HFF-Myc (cell line): ENCODE measurements around the gene NEK5.
"Not testable (repeated sequence)": the region's sequence is repeated elsewhere in the genome, so short reads cannot be mapped to it uniquely, and the experiment has no call there.

Experiments used
- DNase-seq: peaks from one replicate; pipeline ENCODE4 v3.0.0-alpha.2; 2011; ENCODE audit warnings: low read depth; ENCODE audit errors: extremely low read depth
- H3K4me3 ChIP-seq: replicated peaks from 2 replicates; pipeline ENCODE4 v1.5.1; 2011; ENCODE audit warnings: low read depth, mild to moderate bottlenecking, control low read depth, low read length
- CTCF ChIP-seq: IDR thresholded peaks from 2 replicates; pipeline ENCODE4 v1.5.1; 2012; ENCODE audit warnings: mild to moderate bottlenecking, low read depth, low read length, control low read depth; ENCODE audit errors: missing control alignments

NEK5 gene

DNA sequence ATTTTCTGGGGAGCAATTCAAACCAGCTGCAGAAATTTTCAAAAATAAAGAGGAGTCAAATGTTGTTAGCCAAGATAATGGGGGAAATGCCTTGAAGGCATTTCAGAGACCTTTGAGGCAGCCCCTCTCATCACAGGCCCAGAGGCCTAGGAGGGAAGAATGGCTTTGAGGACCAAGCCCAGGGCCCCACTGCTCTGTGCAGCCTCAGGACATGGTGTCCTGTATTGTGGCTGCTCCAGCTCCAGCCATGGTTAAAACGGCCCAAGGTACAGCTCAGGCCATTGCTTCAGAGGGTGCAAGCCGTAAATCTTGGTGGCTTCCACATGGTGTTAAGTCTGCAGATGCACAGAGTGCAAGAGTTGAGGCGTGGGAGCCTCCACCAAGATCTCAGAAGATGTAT lies 32.1 kb downstream of the NEK5 start:
- no peak for TF ChIP-seq CTCF
- DNase-seq = no peak
- no peak overlapping the region for H3K4me3 ChIP-seq

GRCh38 chr13:52096062-52096461 lies 32.8 kb downstream of the NEK5 start:
- DNase-seq = no peak
- no peak for TF ChIP-seq CTCF
- no peak overlapping the region for H3K4me3 ChIP-seq

- no peak for TF ChIP-seq CTCF
- DNase-seq = no peak
- H3K4me3 ChIP-seq = no peak overlapping the region
Measured at GRCh38 chr13:52092087-52092486, 36.8 kb downstream of the NEK5 start.

GRCh38 chr13:52091473-52091872 lies 37.4 kb downstream of the NEK5 start:
- no peak for TF ChIP-seq CTCF
- DNase-seq = no peak
- no peak overlapping the region for H3K4me3 ChIP-seq

DNA sequence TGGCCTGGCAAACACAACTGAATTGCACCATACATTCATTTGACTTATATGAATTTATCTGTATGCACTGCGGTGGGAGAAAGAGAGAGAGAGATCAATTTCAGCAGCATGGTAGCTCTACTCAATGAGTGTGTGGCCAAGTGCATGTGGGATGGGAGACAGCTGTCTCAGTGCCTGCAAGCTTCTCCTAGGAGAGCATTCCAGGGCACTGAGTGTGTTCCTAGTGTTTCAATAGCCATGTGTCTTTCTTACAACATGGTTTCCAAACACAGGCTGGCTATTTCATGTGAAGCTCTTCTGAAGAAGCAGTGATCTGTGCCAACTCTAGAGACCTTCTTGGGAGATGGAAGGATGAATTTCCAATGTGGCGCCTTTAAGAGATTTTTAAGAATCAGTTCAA lies 43.5 kb downstream of the NEK5 start:
- H3K4me3 ChIP-seq = no peak overlapping the region
- DNase-seq = peak; percentile 5
- TF ChIP-seq CTCF = no peak

DNA sequence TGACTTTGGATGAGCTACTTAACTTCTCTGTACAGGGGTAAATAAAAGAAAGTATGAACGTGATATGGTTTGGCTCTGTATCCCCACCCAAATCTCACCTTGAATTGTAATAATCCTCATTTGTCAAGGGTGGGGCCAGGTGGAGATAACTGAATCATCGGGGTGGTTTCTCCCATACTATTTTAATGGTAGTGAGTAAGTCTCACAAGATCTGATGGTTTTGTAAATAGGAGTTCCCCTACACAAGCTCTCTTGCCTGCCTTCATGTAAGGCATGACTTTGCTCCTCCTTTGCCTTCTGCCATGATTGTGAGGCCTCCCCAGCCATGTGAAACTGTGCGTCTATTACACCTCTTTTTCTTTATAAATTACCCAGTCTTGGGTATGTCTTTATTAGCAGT lies 43.9 kb downstream of the NEK5 start:
- H3K4me3 ChIP-seq, DNase-seq: not testable (repeated sequence)

- TF ChIP-seq CTCF = no peak
- no peak for DNase-seq
- H3K4me3 ChIP-seq = no peak overlapping the region
Measured at GRCh38 chr13:52082601-52083000, 46.3 kb downstream of the NEK5 start.

DNA sequence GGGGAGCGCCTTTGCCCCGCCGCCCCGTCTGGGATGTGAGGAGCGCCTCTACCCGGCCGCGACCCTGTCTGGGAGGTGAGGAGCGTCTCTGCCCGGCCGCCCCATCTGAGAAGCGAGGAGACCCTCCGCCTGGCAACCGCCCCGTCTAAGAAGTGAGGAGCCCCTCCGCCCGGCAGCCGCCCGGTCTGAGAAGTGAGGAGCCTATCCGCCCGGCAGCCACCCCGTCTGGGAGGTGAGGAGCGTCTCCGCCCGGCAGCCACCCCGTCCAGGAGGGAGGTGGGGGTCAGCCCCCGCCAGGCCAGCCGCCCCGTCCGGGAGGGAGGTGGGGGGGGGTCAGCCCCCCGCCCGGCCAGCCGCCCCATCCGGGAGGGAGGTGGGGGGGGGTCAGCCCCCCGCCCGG lies 49.0 kb downstream of the NEK5 start:
- DNase-seq, H3K4me3 ChIP-seq: not testable (repeated sequence)
